ENCODE results near the gene ZNF223.

The ZNF223 gene

GRCh38 chr19:44093931-44094765, 42.3 kb downstream of the ZNF223 start, which contains the start of gene ZNF224:
ZNF224 (plus strand) TSS chr19:44094361; CDS start chr19:44097874, 3,513 bp downstream.
- Histone ChIP-seq H3K4me1 (ENCODE audit: low read length) (no peaks in the 10 kb centered on the region), H3K9me3 (replicated peaks; ENCODE audit: insufficient read depth, low read length) (no peaks in the 10 kb centered on the region), H3K27ac (ENCODE audit: low read length) (peak within 1 kb of the TSS; percentile 16; the same call in 1 of the 2 replicates), H3K4me3 (ENCODE audit: low read length) (peak within 1 kb of the TSS; percentile 81), H3K9me2 (replicated peaks; ENCODE audit: insufficient read depth, low read length) (no peaks in the 10 kb centered on the region), H3K4me2 (ENCODE audit: low read depth, low read length) (peak within 1 kb of the TSS; percentile 64), H3F3A (ENCODE audit: insufficient read depth, low read length) (0 out of 2 replicates have a peak, but pooled peaks cover 3% of the 10 kb centered on the region), H2AFZ (ENCODE audit: low read length) (peak within 1 kb of the TSS; percentile 96), H3K79me2 (ENCODE audit: low read length) (peaks cover 20% of the 10 kb centered on the region), H3K36me3 (replicated peaks; ENCODE audit: insufficient read depth, low read length) (no peaks in the 10 kb centered on the region; the same call in 1 of the 2 replicates), H3K27me3 (replicated peaks; ENCODE audit: insufficient read depth, low read length) (no peaks in the 10 kb centered on the region), H3K9ac (ENCODE audit: low read length) (peak within 1 kb of the TSS; percentile 68), H4K20me1 (ENCODE audit: insufficient read depth, low read length) (no peaks in the 10 kb centered on the region)
- no peak for TF ChIP-seq EZH2phosphoT487 (IDR thresholded peaks at IDR 0.05; ENCODE audit: low read length)
- no peak for TF ChIP-seq CTCF (IDR thresholded peaks at IDR 0.05; ENCODE audit: low read length)
- TF ChIP-seq EZH2 (optimal IDR thresholded peaks at IDR 0.05; ENCODE audit: low read depth, low read length), result no peak
- DNase-seq, result peak; percentile 92

- Histone ChIP-seq H3K9me2 (replicated peaks; ENCODE audit: insufficient read depth, low read length) (no peaks in the 10 kb centered on the region), H3K4me3 (ENCODE audit: low read length) (no peak overlapping the region), H3K4me2 (ENCODE audit: low read depth, low read length) (no peak overlapping the region), H3K27ac (ENCODE audit: low read length) (no peak overlapping the region), H3K79me2 (ENCODE audit: low read length) (no peaks in the 10 kb centered on the region), H3K9ac (ENCODE audit: low read length) (no peak overlapping the region), H3F3A (ENCODE audit: insufficient read depth, low read length) (no peaks in the 10 kb centered on the region), H4K20me1 (ENCODE audit: insufficient read depth, low read length) (no peaks in the 10 kb centered on the region), H3K4me1 (ENCODE audit: low read length) (no peaks in the 10 kb centered on the region), H2AFZ (ENCODE audit: low read length) (no peak overlapping the region), H3K36me3 (replicated peaks; ENCODE audit: insufficient read depth, low read length) (peaks cover 6% of the 10 kb centered on the region; the same call in 1 of the 2 replicates), H3K9me3 (replicated peaks; ENCODE audit: insufficient read depth, low read length) (no peaks in the 10 kb centered on the region), H3K27me3 (replicated peaks; ENCODE audit: insufficient read depth, low read length) (no peaks in the 10 kb centered on the region)
- DNase-seq, result no peak
- TF ChIP-seq CTCF (IDR thresholded peaks at IDR 0.05; ENCODE audit: low read length), result no peak
- no peak for TF ChIP-seq EZH2 (optimal IDR thresholded peaks at IDR 0.05; ENCODE audit: low read depth, low read length)
- no peak for TF ChIP-seq EZH2phosphoT487 (IDR thresholded peaks at IDR 0.05; ENCODE audit: low read length)
Observed at GRCh38 chr19:44107751-44108150, 55.9 kb downstream of the ZNF223 start.

- peaks cover 6% of the 10 kb centered on the region; the same call in 1 of the 2 replicates for H3K36me3 ChIP-seq (replicated peaks; ENCODE audit: insufficient read depth, low read length)
- no peak overlapping the region for H3K9ac ChIP-seq (ENCODE audit: low read length)
- no peaks in the 10 kb centered on the region for H3K9me2 ChIP-seq (replicated peaks; ENCODE audit: insufficient read depth, low read length)
- H2AFZ ChIP-seq (ENCODE audit: low read length), result no peak overlapping the region
- no peaks in the 10 kb centered on the region for H3F3A ChIP-seq (ENCODE audit: insufficient read depth, low read length)
- DNase-seq, result no peak
- H3K27me3 ChIP-seq (replicated peaks; ENCODE audit: insufficient read depth, low read length), result no peaks in the 10 kb centered on the region
- no peak overlapping the region for H3K4me3 ChIP-seq (ENCODE audit: low read length)
- 0 out of 2 replicates have a peak, but pooled peaks cover 3% of the 10 kb centered on the region for H3K4me1 ChIP-seq (ENCODE audit: low read length)
- no peak overlapping the region for H3K4me2 ChIP-seq (ENCODE audit: low read depth, low read length)
- H3K27ac ChIP-seq (ENCODE audit: low read length), result no peak overlapping the region
- no peaks in the 10 kb centered on the region for H3K79me2 ChIP-seq (ENCODE audit: low read length)
- H4K20me1 ChIP-seq (ENCODE audit: insufficient read depth, low read length), result no peaks in the 10 kb centered on the region
- TF ChIP-seq CTCF (IDR thresholded peaks at IDR 0.05; ENCODE audit: low read length) (no peak), EZH2phosphoT487 (IDR thresholded peaks at IDR 0.05; ENCODE audit: low read length) (no peak), EZH2 (optimal IDR thresholded peaks at IDR 0.05; ENCODE audit: low read depth, low read length) (no peak)
- no peaks in the 10 kb centered on the region for H3K9me3 ChIP-seq (replicated peaks; ENCODE audit: insufficient read depth, low read length)
Observed at GRCh38 chr19:44109458-44109857, 57.6 kb downstream of the ZNF223 start.

All from MM.1S (cell line).